CD4-positive, alpha-beta T cell treated with Interleukin-15 for 4 hours (primary cell): ENCODE results near the gene POLDIP3.

Source experiments
- DNase-seq: peaks from one replicate; pipeline ENCODE4 v3.0.0-alpha.2; 2020; ENCODE audit warnings: low spot score

The POLDIP3 gene

GRCh38 chr22:42614312-42615091 lies at the start of gene POLDIP3:
Gene POLDIP3, minus strand, starts transcription at chr22:42614883. Its CDS starts 26 bp downstream, at chr22:42614857.
- peak; percentile 98 for DNase-seq

- peak; percentile 78 for DNase-seq
Observed at GRCh38 chr22:42661985-42662831, 47.5 kb upstream of the POLDIP3 start.

GRCh38 chr22:42656578-42656977 lies 41.9 kb upstream of the POLDIP3 start:
- no peak for DNase-seq

- DNase-seq: no peak
Observed at GRCh38 chr22:42655693-42656092, 41.0 kb upstream of the POLDIP3 start.

GRCh38 chr22:42654436-42655073 lies 39.9 kb upstream of the POLDIP3 start:
- no peak for DNase-seq

- DNase-seq: no peak
Observed at GRCh38 chr22:42653999-42654398, 39.3 kb upstream of the POLDIP3 start.

GRCh38 chr22:42651134-42651533 lies 36.5 kb upstream of the POLDIP3 start:
- no peak for DNase-seq

- DNase-seq: peak; percentile 67
Observed at GRCh38 chr22:42649246-42650099, 34.8 kb upstream of the POLDIP3 start, which contains the start of gene CYB5R3. Gene CYB5R3, minus strand, starts transcription at chr22:42649392. Its CDS starts 77 bp downstream, at chr22:42649315.

- peak; percentile 28 for DNase-seq
Observed at GRCh38 chr22:42648368-42649245, 33.9 kb upstream of the POLDIP3 start.

GRCh38 chr22:42648017-42648367 lies 33.3 kb upstream of the POLDIP3 start:
- no peak for DNase-seq

GRCh38 chr22:42646569-42647525 lies 32.2 kb upstream of the POLDIP3 start:
- DNase-seq: no peak

- DNase-seq: no peak
Observed at GRCh38 chr22:42645938-42646568, 31.4 kb upstream of the POLDIP3 start.

GRCh38 chr22:42645341-42645937 lies 30.8 kb upstream of the POLDIP3 start:
- no peak for DNase-seq

- DNase-seq: no peak
Observed at GRCh38 chr22:42644422-42645340, 30.0 kb upstream of the POLDIP3 start.

- no peak for DNase-seq
Observed at GRCh38 chr22:42643634-42644421, 29.1 kb upstream of the POLDIP3 start.

- no peak for DNase-seq
Observed at GRCh38 chr22:42642806-42643633, 28.3 kb upstream of the POLDIP3 start.
